Activated naive CD4-positive, alpha-beta T cell treated with anti-CD3 and anti-CD28 coated beads, Interleukin-2, amount 50 U/mL, for 16 hours (primary cell): Measurements from ENCODE around the gene BAMBI.
"Not testable (repeated sequence)": the region's sequence is repeated elsewhere in the genome, so short reads cannot be mapped to it uniquely, and the experiment has no call there.

Experiments
- DNase-seq: peaks from one replicate; pipeline ENCODE4 v3.0.0-alpha.2; 2020

The BAMBI gene, protein sequence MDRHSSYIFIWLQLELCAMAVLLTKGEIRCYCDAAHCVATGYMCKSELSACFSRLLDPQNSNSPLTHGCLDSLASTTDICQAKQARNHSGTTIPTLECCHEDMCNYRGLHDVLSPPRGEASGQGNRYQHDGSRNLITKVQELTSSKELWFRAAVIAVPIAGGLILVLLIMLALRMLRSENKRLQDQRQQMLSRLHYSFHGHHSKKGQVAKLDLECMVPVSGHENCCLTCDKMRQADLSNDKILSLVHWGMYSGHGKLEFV

DNA sequence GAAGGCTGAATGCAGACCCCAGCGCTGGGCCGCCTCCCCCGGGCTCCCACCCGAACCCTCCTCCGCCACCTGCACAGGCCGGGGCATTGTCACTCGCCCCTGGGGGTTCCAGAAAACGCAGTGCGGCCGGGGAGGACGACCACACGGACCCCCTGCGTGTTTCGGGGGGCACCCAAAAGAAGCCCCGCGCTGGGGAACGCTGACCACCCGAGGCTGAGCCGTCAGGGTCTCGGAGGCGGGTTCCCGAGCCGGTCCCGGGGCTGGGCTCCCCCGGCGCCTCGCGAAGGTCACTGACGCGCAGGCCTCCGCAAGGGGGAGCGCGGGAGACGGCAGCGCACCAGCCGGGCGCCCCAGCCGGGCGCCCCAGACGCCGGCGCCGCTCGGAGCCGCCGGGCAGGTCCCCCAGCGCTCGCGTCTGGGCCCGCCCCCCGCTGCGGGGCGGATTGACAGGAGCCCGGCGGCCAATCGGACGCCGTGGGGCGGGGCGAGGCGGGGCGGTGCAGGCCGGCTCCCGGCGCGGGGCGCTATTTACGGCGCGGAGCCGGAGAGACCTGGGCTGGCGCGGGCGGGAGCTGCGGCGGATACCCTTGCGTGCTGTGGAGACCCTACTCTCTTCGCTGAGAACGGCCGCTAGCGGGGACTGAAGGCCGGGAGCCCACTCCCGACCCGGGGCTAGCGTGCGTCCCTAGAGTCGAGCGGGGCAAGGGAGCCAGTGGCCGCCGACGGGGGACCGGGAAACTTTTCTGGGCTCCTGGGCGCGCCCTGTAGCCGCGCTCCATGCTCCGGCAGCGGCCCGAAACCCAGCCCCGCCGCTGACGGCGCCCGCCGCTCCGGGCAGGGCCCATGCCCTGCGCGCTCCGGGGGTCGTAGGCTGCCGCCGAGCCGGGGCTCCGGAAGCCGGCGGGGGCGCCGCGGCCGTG is at the start of gene BAMBI:
BAMBI (plus strand) TSS at position 554 of the 920 bp plus-strand sequence. CDS start 377 bp downstream, outside the sequence.
- peak; percentile 94 for DNase-seq

DNA sequence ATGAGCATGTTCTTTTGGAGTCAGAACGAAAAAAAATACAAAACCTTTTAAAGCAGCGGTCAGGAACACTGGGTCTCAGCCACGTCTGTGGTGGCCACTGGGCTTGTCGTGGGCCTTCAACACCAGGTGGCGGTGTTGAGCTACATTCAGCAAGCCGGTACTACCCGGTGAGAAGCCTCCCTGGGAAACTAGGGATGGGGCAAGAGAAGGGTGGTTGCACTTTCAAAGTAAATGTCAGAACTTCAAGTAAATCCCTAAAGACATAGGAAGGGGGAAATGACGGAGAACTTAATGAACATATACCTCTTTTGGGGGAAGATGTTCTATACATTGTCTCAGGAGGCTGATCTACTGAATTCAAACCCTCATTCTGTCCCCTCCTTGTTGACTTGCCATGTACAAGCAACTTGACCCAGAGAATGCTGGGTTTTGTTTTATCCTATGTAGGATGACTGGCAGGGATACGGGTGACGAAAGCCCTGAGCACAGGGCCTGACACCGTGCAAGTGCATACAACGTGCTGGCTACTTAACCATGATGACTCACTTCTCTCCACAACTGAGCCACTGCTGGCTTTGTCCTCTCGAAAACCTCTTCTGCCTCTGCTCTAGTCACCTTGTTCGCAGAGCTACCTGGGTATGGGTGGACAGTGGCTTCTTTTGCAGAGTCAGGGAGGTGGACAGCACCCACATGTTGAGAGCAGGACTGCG is 49.0 kb upstream of the BAMBI start:
- peak; percentile 66 for DNase-seq

DNA sequence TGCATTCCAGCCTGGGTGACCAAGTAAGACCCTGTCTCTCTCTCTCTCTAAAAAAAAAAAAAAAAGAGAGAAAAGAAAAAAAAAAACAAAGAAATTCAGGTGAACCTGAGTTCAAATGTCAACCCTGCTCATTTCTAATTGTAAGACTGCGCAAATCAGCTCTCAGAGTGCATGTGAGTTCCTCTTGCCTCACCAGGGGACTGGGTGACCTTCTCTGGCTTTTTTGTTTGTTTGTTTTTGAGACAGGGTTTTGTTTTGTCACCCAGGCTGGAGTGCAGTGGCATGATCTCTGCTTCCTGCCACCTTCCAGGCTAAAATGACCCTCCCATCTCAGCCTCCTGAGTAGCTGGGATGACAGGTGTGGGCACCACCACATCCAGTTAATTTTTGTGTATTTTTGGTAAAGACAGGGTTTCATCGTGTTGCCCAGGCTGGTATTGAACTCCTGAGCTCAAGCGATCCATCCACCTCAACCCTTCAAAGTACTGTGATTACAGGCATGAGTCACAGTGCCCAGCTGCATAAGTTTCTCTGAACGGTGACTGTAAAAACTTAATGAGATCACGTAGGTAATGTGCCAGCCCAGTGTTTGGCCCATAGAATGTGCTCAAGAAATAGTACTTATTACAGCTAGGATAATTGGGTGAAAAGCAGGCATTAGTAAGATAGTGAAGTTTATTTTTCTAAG is 45.3 kb upstream of the BAMBI start:
- DNase-seq: no peak

DNA sequence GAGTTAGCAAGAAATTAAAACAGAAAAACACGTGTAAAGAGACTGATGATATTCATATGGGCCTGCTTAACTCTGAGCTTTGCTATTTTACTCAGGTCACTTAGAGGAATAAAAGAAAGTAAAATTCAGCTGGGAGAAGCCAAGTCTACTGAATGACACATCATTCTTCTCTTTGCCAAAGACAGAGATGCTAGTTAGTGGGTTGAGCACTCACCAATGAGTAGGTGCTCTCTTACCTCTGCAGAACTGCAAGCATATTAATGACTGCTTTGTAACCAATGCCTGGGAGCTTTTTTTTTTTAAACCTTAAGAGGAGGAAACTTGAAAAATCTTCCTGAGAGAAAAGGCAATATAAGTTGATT is 44.8 kb upstream of the BAMBI start:
- no peak for DNase-seq

DNA sequence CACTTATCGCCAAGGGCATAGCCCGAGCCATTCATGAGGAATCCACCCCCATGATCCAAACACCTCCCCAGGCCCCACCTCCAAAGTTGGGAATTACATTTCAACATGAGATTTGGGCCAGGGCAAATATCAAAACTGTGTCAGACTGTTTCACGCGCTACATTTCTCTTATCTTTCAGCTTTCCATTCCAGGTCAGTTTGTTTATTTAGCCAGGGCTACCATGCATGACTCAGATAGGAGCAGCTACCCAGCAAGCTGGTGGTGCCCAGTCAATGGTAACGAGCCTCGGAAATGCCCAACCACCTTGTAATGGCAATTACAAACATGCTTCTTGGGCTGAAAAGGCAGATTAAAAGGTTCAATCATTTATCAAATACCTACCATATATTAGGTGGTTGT is 43.6 kb upstream of the BAMBI start:
- no peak for DNase-seq

DNA sequence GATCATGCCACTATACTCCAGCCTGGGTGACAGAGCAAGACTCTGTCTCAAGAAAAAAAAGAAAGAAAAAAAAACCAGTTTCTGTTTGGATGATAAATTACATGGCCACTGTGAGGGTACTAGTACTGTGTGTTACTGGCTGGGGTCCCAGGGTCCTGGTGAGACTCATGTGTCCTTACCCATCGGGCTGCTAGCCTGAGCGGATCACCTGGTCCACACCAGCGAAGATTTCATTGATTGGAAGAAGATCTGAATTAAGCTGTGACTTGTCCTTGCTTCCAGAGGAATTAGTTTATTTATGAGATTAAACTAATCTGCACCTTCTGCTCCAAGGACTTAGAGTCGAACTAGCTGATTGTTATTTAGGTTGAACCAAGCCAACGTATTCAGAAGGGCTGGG is 40.0 kb upstream of the BAMBI start:
- DNase-seq: no peak

DNA sequence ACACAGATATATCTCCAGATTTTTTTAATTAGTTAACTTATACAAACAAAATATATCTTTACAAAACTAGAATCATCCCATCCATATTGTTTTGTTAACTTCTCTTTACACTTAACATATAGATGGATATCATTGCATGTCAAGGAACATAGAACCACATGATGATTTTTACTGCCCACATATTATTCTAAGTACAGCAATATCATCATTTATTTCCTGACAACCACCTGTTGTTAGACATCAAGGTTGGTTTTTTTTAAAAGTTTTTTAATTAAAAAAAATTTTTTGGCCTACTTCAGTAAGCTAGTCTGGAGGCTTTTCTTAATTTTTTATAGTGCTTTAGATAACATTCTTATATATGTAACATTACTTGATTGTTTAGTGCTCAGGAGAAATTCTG is 38.9 kb upstream of the BAMBI start:
- DNase-seq: no peak

DNA sequence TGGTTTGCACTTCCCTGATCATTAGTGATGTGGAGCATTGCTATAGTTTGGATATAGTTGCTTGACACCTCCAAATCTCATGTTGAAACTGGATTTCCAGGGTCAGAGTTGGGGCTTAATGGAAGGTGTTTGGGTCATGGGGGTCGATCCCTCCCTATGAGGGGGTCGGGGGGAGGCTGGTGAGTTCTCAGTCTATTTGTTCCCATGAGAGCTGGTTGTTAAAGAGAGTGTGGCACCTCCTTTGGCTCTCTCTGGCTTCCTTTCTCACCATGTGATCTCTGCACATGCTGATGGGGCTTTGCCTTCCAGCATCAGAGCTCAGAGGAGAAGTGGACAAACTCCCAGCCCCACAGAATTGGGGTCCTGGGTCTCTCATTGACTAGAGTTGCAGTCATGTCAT is 36.8 kb upstream of the BAMBI start:
- DNase-seq: no peak

DNA sequence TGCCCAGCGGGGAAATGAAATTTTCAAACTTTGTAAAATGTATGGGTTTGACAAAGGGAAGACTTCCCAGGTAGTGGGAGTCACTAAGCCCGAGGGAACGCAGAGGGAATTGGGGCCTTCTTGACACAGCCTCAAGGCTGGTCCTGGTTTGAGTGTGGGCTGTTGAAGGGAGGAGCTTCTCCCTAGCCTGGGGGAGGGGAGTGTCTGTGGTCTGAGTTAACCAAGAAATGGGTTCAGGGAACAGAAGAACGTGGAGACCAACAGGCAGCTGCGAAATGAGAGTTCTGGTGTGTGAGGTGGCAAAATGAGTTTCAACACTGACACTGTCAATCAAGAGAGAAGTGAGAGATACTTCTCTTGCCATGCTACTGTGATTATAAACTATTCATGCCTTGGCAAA is 32.7 kb upstream of the BAMBI start:
- DNase-seq: no peak

DNA sequence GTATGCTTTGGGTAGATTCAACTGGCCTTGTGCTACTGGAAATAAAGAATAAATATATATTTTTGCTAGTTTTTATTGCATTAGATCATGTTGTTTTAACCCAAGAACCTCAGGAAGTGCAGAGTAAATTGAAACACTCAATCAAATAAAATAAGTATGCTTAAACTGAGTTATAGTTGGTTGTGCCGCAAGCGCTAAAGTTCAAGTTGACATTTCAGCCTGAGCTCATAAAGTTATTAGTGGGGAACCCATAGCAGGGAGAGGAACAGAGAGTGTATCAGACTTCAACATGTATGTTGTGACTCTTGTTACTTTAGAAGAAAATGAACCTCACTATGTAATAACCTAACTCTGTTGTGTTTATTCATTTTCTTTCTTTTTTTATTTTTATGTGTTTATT is 25.2 kb upstream of the BAMBI start:
- no peak for DNase-seq

DNA sequence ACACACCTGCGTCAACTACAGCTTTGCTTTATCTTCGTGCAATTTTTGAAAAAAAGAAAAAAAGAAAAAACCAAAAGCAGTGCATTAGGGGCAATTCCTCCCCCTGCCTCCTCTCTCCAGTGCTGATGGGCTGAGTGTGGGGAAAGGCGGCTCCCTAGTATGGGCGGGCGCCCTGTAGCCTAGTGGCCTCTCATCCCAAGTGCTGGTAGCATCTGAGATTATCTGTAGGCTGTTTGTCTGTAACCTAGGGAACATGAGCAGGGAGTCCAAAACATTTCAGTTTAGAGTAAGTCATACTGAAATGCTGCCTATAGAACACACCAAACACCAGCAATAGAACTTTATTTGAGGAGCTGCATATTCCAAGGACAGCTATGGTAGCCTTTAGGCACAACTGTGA is 24.6 kb upstream of the BAMBI start:
- DNase-seq: no peak

DNA sequence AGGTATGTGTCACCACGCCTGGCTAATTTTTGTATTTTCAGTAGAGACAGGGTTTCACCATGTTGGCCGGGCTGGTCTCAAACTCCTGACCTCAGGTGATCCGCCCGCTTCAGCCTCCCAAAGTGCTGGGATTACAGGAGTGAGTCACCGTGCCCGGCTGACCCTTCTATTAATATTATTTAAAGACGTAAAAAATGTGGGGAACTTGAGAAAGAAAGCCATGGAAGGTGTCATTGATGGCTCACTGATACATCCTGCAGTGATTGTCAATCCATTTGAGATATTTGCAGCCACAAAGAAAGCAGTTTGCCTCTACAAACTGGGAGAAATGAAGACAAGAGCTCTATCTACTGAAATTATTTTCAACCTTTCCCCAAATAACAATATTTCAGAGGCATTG is 18.5 kb upstream of the BAMBI start:
- DNase-seq: not testable (repeated sequence)

DNA sequence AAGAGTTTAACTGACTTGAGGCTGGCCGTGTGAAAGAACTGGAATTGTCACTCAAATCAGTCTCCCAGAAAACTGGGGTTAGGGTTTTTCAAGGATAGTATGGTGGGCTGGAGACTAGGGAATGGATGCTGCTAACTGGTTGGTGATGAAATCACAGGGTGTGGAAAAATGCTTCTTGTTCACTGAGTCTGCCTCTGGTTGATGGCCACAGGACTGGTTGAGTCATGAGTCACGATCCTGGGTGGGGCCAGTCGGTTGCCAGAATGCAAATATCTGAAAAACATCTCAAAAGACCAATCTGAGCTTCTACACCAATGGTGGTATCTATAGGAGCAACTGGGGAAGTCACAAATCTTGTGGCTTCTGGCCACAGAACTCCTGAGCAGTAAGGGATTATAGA is 16.3 kb upstream of the BAMBI start:
- DNase-seq: no peak

DNA sequence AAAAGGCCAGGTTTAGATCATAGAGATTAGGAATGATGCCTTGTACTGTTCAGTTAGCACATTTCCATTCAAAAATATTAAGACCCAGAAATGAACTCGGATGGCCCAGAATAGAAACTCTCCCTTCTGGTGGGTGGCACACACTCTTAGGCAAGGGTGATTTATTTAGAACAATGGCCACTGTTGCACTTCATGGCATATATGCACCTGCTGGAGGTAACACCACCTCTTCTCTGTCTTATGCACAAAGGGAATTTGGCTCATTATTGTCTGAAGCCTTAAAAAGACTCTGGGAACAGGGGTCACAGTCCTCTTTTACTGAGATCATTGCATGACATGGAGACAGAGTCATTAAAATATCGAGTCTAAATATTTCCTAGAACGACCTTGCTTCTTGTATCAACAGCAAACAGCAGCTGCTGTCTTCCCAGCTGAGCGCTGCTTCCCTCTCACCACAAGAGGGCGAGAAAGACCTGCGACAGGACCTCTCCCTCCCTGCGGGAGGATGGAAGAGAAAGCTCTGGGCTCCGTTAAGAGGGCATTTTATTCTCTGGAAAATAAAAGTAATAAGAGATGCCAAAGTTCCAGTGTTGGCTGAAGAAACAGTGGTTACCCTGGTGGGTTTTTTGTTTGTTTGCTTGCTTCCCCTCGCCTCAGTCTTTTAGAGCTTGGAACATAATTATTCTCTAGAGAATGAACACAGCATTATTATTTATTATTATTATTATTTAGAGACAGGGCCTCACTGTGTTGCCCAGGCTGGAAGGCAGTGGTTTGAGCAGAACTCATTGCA is 13.5 kb upstream of the BAMBI start:
- peak; percentile 65 for DNase-seq

DNA sequence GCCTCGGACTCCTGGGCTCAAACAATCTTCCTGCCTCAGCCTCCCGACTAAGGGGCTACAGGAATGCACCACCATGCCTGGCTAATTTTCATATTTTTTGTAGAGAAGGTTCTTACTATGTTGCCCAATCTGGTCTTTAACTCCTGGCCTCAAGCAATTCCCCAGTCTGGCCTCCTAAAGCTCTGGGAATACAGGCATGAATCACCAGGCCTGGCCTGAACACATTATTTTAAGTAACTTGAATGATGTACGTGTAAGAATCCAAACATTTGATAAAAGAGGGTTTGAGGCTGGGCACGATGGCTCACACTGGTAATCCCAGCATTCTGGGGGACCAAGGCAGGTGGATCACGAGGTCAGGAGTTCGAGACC is 13.0 kb upstream of the BAMBI start:
- no peak for DNase-seq

DNA sequence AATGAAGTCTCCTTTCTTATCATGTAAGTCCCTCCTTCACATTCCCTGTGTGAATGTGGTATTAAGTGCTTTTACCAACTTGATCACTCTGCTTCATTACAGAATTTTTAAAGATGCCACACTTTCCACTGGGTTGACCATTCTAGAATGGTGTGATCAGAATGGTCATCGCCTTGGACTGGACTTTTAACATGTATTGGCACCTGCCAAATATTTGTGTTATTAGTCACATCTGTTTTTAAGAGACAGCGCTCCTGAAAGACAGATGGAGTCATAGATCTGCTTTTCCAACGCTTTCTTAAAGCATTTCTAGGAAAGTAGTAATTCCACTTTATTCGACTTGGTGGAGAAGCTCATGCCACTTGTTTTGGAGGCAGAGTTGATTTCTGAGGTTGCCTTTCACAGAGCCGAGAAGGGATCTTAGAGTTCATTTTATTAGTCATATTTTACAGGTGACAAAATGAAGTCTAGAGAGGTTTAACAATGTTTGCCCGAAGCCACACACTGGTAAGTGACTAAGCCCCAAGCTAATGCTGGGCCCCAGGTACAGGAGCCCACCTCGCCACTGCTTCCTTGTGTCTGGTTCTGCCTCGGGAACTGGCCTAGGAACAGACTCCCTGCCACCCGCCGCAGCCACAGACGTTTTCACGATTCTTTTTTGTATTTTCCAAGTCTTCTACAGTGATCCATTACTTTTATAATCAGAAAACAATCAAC is 10.4 kb upstream of the BAMBI start:
- no peak for DNase-seq

DNA sequence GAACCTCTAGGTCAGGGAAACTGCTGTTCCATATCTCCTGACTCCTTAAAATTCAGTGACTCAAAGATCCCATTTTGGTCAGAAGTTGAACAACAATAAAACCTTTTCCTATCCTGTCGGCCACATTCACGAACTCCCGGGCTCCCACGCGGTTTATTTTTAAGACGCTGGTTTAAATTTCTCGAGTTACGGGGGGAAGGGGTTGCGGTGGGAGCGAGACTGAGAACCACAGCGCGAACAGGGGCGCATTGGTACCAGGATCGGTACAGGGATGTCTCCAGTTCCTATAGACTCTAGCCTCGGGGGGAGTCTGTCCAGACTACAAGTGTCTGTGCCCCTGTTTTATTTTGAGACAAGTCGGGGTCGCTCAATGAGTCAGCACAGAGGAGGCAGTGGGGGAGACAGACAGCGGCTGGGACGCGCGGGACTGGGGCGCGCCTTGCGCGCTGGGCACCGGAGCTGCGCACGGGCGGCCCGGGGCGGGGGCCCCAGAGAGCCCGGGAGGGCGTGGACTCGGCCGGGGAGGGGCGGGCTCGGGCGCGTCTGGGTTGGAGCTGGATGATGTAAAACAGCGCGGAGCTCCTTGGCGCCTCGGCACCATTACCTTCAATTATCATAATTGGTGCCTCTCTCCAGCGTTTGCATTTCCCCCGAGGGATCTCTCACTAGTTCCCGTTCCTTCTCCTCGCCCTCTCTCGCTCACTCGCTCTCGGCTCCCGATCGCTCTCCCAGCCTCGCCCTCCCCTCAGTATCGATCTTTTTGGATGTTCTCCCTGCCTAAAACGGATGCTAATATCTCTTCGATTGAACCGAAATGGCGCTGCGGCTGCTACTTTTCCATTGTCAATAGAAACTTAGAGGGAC is 8.7 kb upstream of the BAMBI start:
- peak; percentile 48 for DNase-seq

DNA sequence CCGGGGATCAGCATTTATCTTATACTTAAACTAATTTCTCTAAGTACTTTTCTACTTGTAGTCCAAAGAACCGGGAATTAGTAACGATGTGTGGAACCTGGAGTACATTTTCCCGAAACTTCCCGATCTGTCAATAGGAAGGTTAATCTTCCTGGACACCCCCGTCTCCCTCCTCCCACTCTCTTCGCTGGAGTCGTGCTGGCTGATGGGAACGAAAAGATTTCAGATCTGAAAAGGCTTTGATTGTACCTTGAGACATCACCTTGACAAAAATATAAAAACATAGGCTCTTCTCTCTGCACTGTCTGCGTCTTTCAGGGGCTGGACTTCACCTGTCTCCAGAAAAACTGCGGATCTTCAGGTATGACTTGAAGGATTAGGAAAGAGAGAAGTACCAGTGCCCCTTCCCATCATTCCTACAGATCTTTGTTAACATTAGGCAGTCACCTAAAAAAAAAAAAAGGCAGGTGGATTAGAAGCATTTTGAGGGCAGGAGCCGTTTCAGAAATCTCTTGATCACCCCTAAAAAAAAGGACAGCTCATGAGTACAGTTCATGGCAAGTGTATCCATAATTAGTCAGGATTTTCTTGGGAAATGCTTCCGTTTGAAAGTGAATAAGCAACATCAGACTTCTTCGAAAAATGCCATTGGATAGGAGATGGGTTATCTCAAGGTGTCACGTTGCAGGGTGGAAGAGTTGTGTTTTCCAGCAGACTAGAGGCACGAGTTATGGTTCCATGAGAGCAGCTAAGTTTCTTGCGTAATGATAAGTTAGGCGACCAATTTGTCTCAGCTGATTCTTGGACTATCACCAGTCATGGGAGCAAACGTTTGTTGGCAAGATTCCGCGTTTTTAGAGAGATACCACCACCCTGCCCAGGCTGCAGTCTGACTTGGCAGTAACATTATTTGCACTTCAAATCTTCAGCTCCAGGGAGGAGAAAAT is 7.8 kb upstream of the BAMBI start:
- no peak for DNase-seq

DNA sequence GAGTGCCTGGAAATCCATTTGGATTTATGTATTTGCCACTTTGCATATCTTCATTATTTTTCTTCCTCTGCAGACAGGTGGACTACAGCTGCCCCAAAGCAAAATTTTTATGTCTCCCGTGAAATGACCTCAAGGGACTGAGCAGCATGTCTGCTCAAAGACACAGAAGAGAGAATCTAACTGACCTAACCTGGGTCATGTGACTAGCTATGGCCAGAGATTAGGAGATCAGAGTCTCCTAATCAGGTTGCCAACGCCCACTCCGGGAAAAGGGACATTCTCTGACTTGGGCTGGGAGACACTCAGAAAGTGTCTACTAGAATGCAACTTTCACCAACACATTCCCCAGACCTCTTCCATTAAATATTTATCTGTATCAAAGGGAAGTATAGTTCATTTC is 2.5 kb upstream of the BAMBI start:
- DNase-seq: no peak
